Measurements from ENCODE around the gene OSBPL10.

The OSBPL10 gene

DNA sequence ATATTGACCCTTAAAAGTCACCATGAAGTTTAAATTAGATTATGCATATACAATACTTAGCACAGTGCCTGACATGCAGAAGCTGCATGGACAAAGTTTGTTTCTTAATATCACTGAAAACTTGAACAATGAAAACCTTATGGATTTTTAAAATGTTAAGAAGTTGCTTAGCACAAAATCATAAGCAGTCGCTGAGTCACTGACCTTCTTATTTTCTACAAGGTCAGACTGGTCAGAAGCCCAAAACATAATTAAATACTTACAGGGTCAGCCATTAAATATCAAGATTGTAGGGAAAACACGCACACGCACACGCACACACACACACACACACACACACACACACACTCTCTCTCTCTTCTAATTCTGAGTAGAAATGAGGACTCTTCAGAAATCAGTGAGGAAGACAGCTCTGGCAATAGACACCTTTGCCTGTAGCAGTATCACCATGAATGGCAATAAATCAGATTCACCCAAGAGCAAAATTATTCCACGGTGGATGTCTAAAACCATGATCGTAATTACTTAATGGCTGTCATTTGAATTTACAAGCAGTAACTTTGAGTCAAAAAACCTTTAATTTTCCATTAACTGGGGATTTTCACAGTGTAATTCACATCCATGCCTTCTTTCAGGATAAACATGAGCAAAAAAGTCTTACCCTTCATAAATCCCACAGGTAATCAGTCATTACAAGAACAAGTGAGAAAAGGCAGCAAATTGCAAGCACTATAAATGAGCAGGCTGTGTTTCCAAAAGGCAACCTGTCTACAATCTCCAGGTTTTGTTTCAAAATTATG lies 147.5 kb downstream of the OSBPL10 start:
- no peak for DNase-seq
- no peaks in the 10 kb centered on the region for H3K4me1 ChIP-seq
- TF ChIP-seq CTCF (IDR thresholded peaks at IDR 0.05; ENCODE audit: low read depth, low read length) = no peak
- H3K36me3 ChIP-seq = no peaks in the 10 kb centered on the region
- no peaks in the 10 kb centered on the region for H3K9me3 ChIP-seq
- no peaks in the 10 kb centered on the region for H3K27me3 ChIP-seq
- H3K4me3 ChIP-seq (ENCODE audit: low read depth, low read length) = no peak overlapping the region

DNA sequence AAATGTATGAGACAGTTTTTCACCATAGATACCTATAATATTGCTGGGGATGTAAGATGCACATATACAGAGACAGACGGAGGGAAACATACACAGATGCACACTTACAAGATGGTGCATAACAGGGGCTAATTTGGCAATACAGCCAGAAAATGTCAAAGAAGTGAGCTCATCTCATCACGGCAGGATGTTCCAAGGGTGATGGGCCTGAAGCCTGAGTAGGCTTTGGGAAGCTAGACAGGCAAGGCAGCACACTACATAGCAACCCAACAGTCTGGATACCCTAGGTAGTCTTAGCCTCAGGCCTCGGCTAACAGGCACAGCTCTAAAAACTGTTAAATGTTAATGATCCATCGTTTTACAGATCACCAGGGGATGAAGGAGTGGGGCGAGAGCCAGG lies 148.5 kb downstream of the OSBPL10 start:
- no peaks in the 10 kb centered on the region for H3K27me3 ChIP-seq
- no peak overlapping the region for H3K4me3 ChIP-seq (ENCODE audit: low read depth, low read length)
- no peaks in the 10 kb centered on the region for H3K9me3 ChIP-seq
- no peaks in the 10 kb centered on the region for H3K36me3 ChIP-seq
- H3K4me1 ChIP-seq = no peaks in the 10 kb centered on the region
- no peak for DNase-seq
- no peak for TF ChIP-seq CTCF (IDR thresholded peaks at IDR 0.05; ENCODE audit: low read depth, low read length)

GRCh38 chr3:31831591-31831990 lies 149.5 kb downstream of the OSBPL10 start:
- H3K4me1 ChIP-seq = no peaks in the 10 kb centered on the region
- H3K4me3 ChIP-seq (ENCODE audit: low read depth, low read length) = no peak overlapping the region
- no peaks in the 10 kb centered on the region for H3K27me3 ChIP-seq
- no peak for DNase-seq
- H3K9me3 ChIP-seq = no peaks in the 10 kb centered on the region
- H3K36me3 ChIP-seq = no peaks in the 10 kb centered on the region
- TF ChIP-seq CTCF (IDR thresholded peaks at IDR 0.05; ENCODE audit: low read depth, low read length) = no peak

DNA sequence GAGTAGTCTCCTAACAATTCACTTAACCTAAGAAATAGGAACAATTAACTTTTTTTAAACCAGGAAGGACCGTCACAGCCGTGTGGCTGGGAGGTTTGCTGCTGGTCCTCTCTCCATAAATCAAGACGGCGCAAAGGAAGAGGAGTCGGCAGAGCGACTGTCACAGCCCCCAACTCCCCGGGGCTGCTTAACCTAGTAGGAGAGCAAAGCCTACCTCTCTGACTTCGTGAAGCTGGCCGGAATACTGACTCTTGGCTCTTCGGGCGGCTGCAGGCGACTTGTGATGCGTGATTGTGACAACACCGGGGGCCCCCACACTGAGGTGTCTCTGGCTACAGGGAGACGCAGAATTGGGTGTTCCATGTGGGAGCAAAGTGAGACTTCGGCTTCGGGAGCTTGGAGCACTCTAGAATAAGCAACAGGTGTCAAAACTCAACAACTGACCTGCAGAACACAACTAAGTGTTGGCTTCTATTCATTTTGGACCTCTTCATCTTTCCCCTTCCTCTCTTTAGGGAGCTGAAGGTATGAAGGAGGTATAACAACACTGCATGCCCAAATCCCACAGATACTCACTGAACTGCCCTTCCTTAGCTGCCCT lies 151.1 kb downstream of the OSBPL10 start:
- Histone ChIP-seq H3K36me3 (no peaks in the 10 kb centered on the region), H3K4me3 (ENCODE audit: low read depth, low read length) (no peak overlapping the region), H3K4me1 (no peaks in the 10 kb centered on the region), H3K27me3 (no peaks in the 10 kb centered on the region), H3K9me3 (no peaks in the 10 kb centered on the region)
- DNase-seq = no peak
- TF ChIP-seq CTCF (IDR thresholded peaks at IDR 0.05; ENCODE audit: low read depth, low read length) = no peak

GRCh38 chr3:31829010-31829409 lies 152.1 kb downstream of the OSBPL10 start:
- Histone ChIP-seq H3K4me1 (no peaks in the 10 kb centered on the region), H3K27me3 (no peaks in the 10 kb centered on the region), H3K4me3 (ENCODE audit: low read depth, low read length) (no peak overlapping the region), H3K36me3 (no peaks in the 10 kb centered on the region), H3K9me3 (no peaks in the 10 kb centered on the region)
- no peak for DNase-seq
- TF ChIP-seq CTCF (IDR thresholded peaks at IDR 0.05; ENCODE audit: low read depth, low read length) = no peak

- Histone ChIP-seq H3K27me3 (no peaks in the 10 kb centered on the region), H3K4me3 (ENCODE audit: low read depth, low read length) (no peak overlapping the region), H3K4me1 (no peaks in the 10 kb centered on the region), H3K36me3 (no peaks in the 10 kb centered on the region), H3K9me3 (no peaks in the 10 kb centered on the region)
- no peak for DNase-seq
- no peak for TF ChIP-seq CTCF (IDR thresholded peaks at IDR 0.05; ENCODE audit: low read depth, low read length)
Observed at GRCh38 chr3:31828007-31828406, 153.1 kb downstream of the OSBPL10 start.

All from BE2C (cell line).